Endothelial cell (in vitro differentiated cells): ENCODE measurements around the gene ZNF774. TPM values are rescaled to one million over a fixed set of nuclear protein-coding genes. Genes with fewer than 3 reads are reported as not detected.
"Not testable (repeated sequence)": the region's sequence is repeated elsewhere in the genome, so short reads cannot be mapped to it uniquely, and the experiment has no call there.

Experiments used
- DNase-seq: peaks from one replicate; pipeline ENCODE4 v3.0.0; 2021; ENCODE audit warnings: low spot score
- H3K27ac Mint-ChIP-seq: one replicate; pipeline ENCODE4 v1.8.0; 2021; ENCODE audit warnings: mixed read lengths, inconsistent platforms; ENCODE audit not compliant: unreplicated experiment
- H3K27me3 Mint-ChIP-seq: one replicate; pipeline ENCODE4 v1.8.0; 2021; ENCODE audit warnings: mild to moderate bottlenecking, moderate library complexity, mixed read lengths, inconsistent platforms; ENCODE audit not compliant: unreplicated experiment
- H3K36me3 Mint-ChIP-seq: one replicate; pipeline ENCODE4 v1.8.0; 2021; ENCODE audit warnings: mild to moderate bottlenecking, low read depth, mixed read lengths, inconsistent platforms; ENCODE audit not compliant: unreplicated experiment
- H3K4me1 Mint-ChIP-seq: one replicate; pipeline ENCODE4 v1.8.0; 2021; ENCODE audit warnings: mild to moderate bottlenecking, mixed read lengths, inconsistent platforms; ENCODE audit not compliant: unreplicated experiment
- H3K4me3 Mint-ChIP-seq: one replicate; pipeline ENCODE4 v1.8.0; 2021; ENCODE audit warnings: mild to moderate bottlenecking, mixed read lengths, inconsistent platforms; ENCODE audit not compliant: unreplicated experiment
- H3K9me3 Mint-ChIP-seq: one replicate; pipeline ENCODE4 v1.8.0; 2021; ENCODE audit warnings: mixed read lengths, inconsistent platforms; ENCODE audit not compliant: unreplicated experiment
- CTCF ChIP-seq: fragments of 200-600 bp; sonication (generic); IDR thresholded peaks from one replicate; pipeline ENCODE4 v1.5.0; 2021; ENCODE audit warnings: antibody characterized with exemption; ENCODE audit not compliant: unreplicated experiment
- total RNA-seq: library from RNA; stranded (reverse); fragmentation: NEBNext Ultra II Directional; extraction: Animal tissue kit (Norgen Biotek cat#: 25700); gene quantifications from one replicate; pipeline ENCODE4 v1.2.1, GENCODE V29; 2021; ENCODE audit not compliant: unreplicated experiment

ZNF774 gene
- total RNA-seq, 1 donor from 2014 or later, result 4.1 TPM

GRCh38 chr15:90405055-90405607 is 53.0 kb downstream of the ZNF774 start:
- Mint-ChIP-seq H3K27me3 (peaks cover under 1% of the 10 kb centered on the region), H3K36me3 (peaks cover 4% of the 10 kb centered on the region), H3K4me1 (peaks cover 34% of the 10 kb centered on the region), H3K4me3 (no peak overlapping the region), H3K27ac (no peak overlapping the region), H3K9me3 (no peaks in the 10 kb centered on the region)
- DNase-seq, result no peak
- no peak for TF ChIP-seq CTCF

GRCh38 chr15:90407336-90407735 is 55.3 kb downstream of the ZNF774 start:
- Mint-ChIP-seq H3K27ac (no peak overlapping the region), H3K27me3 (no peaks in the 10 kb centered on the region), H3K4me1 (peaks cover 22% of the 10 kb centered on the region), H3K36me3 (peaks cover 4% of the 10 kb centered on the region), H3K4me3 (no peak overlapping the region), H3K9me3 (no peaks in the 10 kb centered on the region)
- no peak for DNase-seq
- TF ChIP-seq CTCF, result no peak

GRCh38 chr15:90407871-90408317 is 55.8 kb downstream of the ZNF774 start:
- H3K4me3 Mint-ChIP-seq, result no peak overlapping the region
- peaks cover 25% of the 10 kb centered on the region for H3K4me1 Mint-ChIP-seq
- no peak for TF ChIP-seq CTCF
- H3K27ac Mint-ChIP-seq, result no peak overlapping the region
- H3K36me3 Mint-ChIP-seq, result peaks cover 4% of the 10 kb centered on the region
- no peaks in the 10 kb centered on the region for H3K9me3 Mint-ChIP-seq
- no peaks in the 10 kb centered on the region for H3K27me3 Mint-ChIP-seq
- no peak for DNase-seq

- H3K4me1 Mint-ChIP-seq, result peaks cover 32% of the 10 kb centered on the region
- H3K36me3 Mint-ChIP-seq, result peaks cover 4% of the 10 kb centered on the region
Measured at GRCh38 chr15:90408657-90409056, 56.6 kb downstream of the ZNF774 start.

GRCh38 chr15:90409587-90409986 is 57.5 kb downstream of the ZNF774 start:
- not testable (repeated sequence) for H3K27me3 Mint-ChIP-seq, DNase-seq, H3K9me3 Mint-ChIP-seq, H3K36me3 Mint-ChIP-seq
- Mint-ChIP-seq H3K27ac (peak overlapping the region; percentile 10), H3K4me3 (peak overlapping the region; percentile 28), H3K4me1 (peaks cover 39% of the 10 kb centered on the region)

More at GRCh38 chr15:90408657-90409056, 56.6 kb downstream of the ZNF774 start:
- H3K27ac Mint-ChIP-seq, result no peak overlapping the region
- no peak for TF ChIP-seq CTCF
- no peak overlapping the region for H3K4me3 Mint-ChIP-seq
- H3K9me3 Mint-ChIP-seq, result no peaks in the 10 kb centered on the region
- no peaks in the 10 kb centered on the region for H3K27me3 Mint-ChIP-seq
- DNase-seq, result no peak

GRCh38 chr15:90410316-90410715 is 58.2 kb downstream of the ZNF774 start:
- H3K4me3 Mint-ChIP-seq, H3K9me3 Mint-ChIP-seq, H3K27me3 Mint-ChIP-seq, DNase-seq, H3K36me3 Mint-ChIP-seq, H3K27ac Mint-ChIP-seq: not testable (repeated sequence)
- peaks cover 41% of the 10 kb centered on the region for H3K4me1 Mint-ChIP-seq
